ENCODE measurements around the gene OGDH.

OGDH gene

GRCh38 chr7:44604941-44605340 lies 1.5 kb upstream of the OGDH start:
- H3K4me3 ChIP-seq (ENCODE audit: low read length), result no peak overlapping the region
- H3K27me3 ChIP-seq (ENCODE audit: control insufficient read depth, low read length), result peaks cover 5% of the 10 kb centered on the region; the same call in 1 of the 2 replicates
- peaks cover 75% of the 10 kb centered on the region for H3K4me1 ChIP-seq (ENCODE audit: control insufficient read depth, low read length)
- TF ChIP-seq EZH2phosphoT487 (IDR thresholded peaks at IDR 0.05; ENCODE audit: borderline replicate concordance, low read length), result no peak
- TF ChIP-seq, protein P1, sequence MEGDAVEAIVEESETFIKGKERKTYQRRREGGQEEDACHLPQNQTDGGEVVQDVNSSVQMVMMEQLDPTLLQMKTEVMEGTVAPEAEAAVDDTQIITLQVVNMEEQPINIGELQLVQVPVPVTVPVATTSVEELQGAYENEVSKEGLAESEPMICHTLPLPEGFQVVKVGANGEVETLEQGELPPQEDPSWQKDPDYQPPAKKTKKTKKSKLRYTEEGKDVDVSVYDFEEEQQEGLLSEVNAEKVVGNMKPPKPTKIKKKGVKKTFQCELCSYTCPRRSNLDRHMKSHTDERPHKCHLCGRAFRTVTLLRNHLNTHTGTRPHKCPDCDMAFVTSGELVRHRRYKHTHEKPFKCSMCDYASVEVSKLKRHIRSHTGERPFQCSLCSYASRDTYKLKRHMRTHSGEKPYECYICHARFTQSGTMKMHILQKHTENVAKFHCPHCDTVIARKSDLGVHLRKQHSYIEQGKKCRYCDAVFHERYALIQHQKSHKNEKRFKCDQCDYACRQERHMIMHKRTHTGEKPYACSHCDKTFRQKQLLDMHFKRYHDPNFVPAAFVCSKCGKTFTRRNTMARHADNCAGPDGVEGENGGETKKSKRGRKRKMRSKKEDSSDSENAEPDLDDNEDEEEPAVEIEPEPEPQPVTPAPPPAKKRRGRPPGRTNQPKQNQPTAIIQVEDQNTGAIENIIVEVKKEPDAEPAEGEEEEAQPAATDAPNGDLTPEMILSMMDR (IDR thresholded peaks at IDR 0.05; ENCODE audit: low read depth, low read length, poor library complexity, severe bottlenecking), result no peak
- H3K27ac ChIP-seq (ENCODE audit: low read depth, low read length), result no peak overlapping the region
- no peak overlapping the region for H3K4me2 ChIP-seq (ENCODE audit: low read length)
- peaks cover 9% of the 10 kb centered on the region for H3F3A ChIP-seq (ENCODE audit: control insufficient read depth, insufficient read depth)
- H3K36me3 ChIP-seq (ENCODE audit: control insufficient read depth, low read length), result peaks cover 22% of the 10 kb centered on the region
- H4K20me1 ChIP-seq (ENCODE audit: control insufficient read depth, insufficient read depth, low read depth, low read length), result peaks cover 6% of the 10 kb centered on the region; the same call in 1 of the 2 replicates
- no peaks in the 10 kb centered on the region for H3K9me2 ChIP-seq (replicated peaks; ENCODE audit: control insufficient read depth, low read length)
- peaks cover 31% of the 10 kb centered on the region for H3K79me2 ChIP-seq (ENCODE audit: control insufficient read depth, low read length)
- H3K9me3 ChIP-seq (ENCODE audit: control insufficient read depth, insufficient read depth, low read length), result no peaks in the 10 kb centered on the region

GRCh38 chr7:44607141-44608068 lies 978 bp downstream of the OGDH start:
- Histone ChIP-seq H3F3A (ENCODE audit: control insufficient read depth, insufficient read depth) (peaks cover 5% of the 10 kb centered on the region), H3K9me2 (replicated peaks; ENCODE audit: control insufficient read depth, low read length) (no peaks in the 10 kb centered on the region), H4K20me1 (ENCODE audit: control insufficient read depth, insufficient read depth, low read depth, low read length) (peaks cover 8% of the 10 kb centered on the region; the same call in 1 of the 2 replicates), H3K36me3 (ENCODE audit: control insufficient read depth, low read length) (peaks cover 22% of the 10 kb centered on the region), H3K4me2 (ENCODE audit: low read length) (peak overlapping the region; percentile 100), H3K79me2 (ENCODE audit: control insufficient read depth, low read length) (peaks cover 55% of the 10 kb centered on the region), H3K27me3 (ENCODE audit: control insufficient read depth, low read length) (peaks cover 5% of the 10 kb centered on the region; the same call in 1 of the 2 replicates), H3K4me3 (ENCODE audit: low read length) (peak overlapping the region; percentile 99), H3K9me3 (ENCODE audit: control insufficient read depth, insufficient read depth, low read length) (no peaks in the 10 kb centered on the region), H3K4me1 (ENCODE audit: control insufficient read depth, low read length) (peaks cover 55% of the 10 kb centered on the region), H3K27ac (ENCODE audit: low read depth, low read length) (peak overlapping the region; percentile 80)
- TF ChIP-seq, protein P1 (IDR thresholded peaks at IDR 0.05; ENCODE audit: low read depth, low read length, poor library complexity, severe bottlenecking), result no peak
- TF ChIP-seq EZH2phosphoT487 (IDR thresholded peaks at IDR 0.05; ENCODE audit: borderline replicate concordance, low read length), result peak; percentile 43; the same call in 1 of the 2 replicates

GRCh38 chr7:44608916-44609648 lies 2.7 kb downstream of the OGDH start:
- no peaks in the 10 kb centered on the region for H3K27me3 ChIP-seq (ENCODE audit: control insufficient read depth, low read length)
- H3K4me2 ChIP-seq (ENCODE audit: low read length), result peak overlapping the region; percentile 33
- no peak for TF ChIP-seq EZH2phosphoT487 (IDR thresholded peaks at IDR 0.05; ENCODE audit: borderline replicate concordance, low read length)
- TF ChIP-seq, protein P1 (IDR thresholded peaks at IDR 0.05; ENCODE audit: low read depth, low read length, poor library complexity, severe bottlenecking), result no peak
- H4K20me1 ChIP-seq (ENCODE audit: control insufficient read depth, insufficient read depth, low read depth, low read length), result peaks cover 8% of the 10 kb centered on the region; the same call in 1 of the 2 replicates
- no peaks in the 10 kb centered on the region for H3K9me3 ChIP-seq (ENCODE audit: control insufficient read depth, insufficient read depth, low read length)
- H3F3A ChIP-seq (ENCODE audit: control insufficient read depth, insufficient read depth), result peaks cover 3% of the 10 kb centered on the region; the same call in 1 of the 2 replicates
- 0 out of 2 replicates have a peak overlapping the region, but pooled peaks have one; percentile 8 for H3K4me3 ChIP-seq (ENCODE audit: low read length)
- peaks cover 39% of the 10 kb centered on the region for H3K4me1 ChIP-seq (ENCODE audit: control insufficient read depth, low read length)
- H3K9me2 ChIP-seq (replicated peaks; ENCODE audit: control insufficient read depth, low read length), result no peaks in the 10 kb centered on the region
- H3K27ac ChIP-seq (ENCODE audit: low read depth, low read length), result no peak overlapping the region
- H3K36me3 ChIP-seq (ENCODE audit: control insufficient read depth, low read length), result peaks cover 22% of the 10 kb centered on the region
- H3K79me2 ChIP-seq (ENCODE audit: control insufficient read depth, low read length), result peaks cover 72% of the 10 kb centered on the region

All from DOHH2 (cell line).